GM08714 (cell line): ENCODE measurements around the gene JAM2.

ENCODE experiments used
- H3K4me3 ChIP-seq: fragments of 200-500 bp; sonication (Bioruptor generic); 2 replicates; pipeline ENCODE4 v1.5.1; 2014; ENCODE audit warnings: mild to moderate bottlenecking, low read length, inconsistent platforms
- ZNF274 ChIP-seq: IDR thresholded peaks from 2 replicates; pipeline ENCODE4 v1.6.1; 2012; ENCODE audit warnings: mild to moderate bottlenecking, low read depth, low read length

Gene JAM2

GRCh38 chr21:25637851-25638659 is 1.0 kb upstream of the JAM2 start:
- H3K4me3 ChIP-seq, result no peak overlapping the region; the same call in 1 of the 2 replicates
- no peak for TF ChIP-seq ZNF274

GRCh38 chr21:25639551-25640201 is 618 bp downstream of the JAM2 start:
- TF ChIP-seq ZNF274, result no peak
- H3K4me3 ChIP-seq, result peak overlapping the region; percentile 54

- peak overlapping the region; percentile 54 for H3K4me3 ChIP-seq
- TF ChIP-seq ZNF274, result no peak
These were observed 1.3 kb downstream of the JAM2 start for GRCh38 chr21:25640202-25640942.

- TF ChIP-seq ZNF274, result no peak
- H3K4me3 ChIP-seq, result no peak overlapping the region
These were observed 1.9 kb downstream of the JAM2 start for GRCh38 chr21:25640943-25641292.

GRCh38 chr21:25643486-25643885 is 4.4 kb downstream of the JAM2 start:
- TF ChIP-seq ZNF274, result no peak
- H3K4me3 ChIP-seq, result no peak overlapping the region

GRCh38 chr21:25646474-25646873 is 7.4 kb downstream of the JAM2 start:
- TF ChIP-seq ZNF274, result no peak
- no peak overlapping the region for H3K4me3 ChIP-seq

GRCh38 chr21:25647647-25648046 is 8.6 kb downstream of the JAM2 start:
- TF ChIP-seq ZNF274, result no peak
- no peak overlapping the region for H3K4me3 ChIP-seq

- H3K4me3 ChIP-seq, result no peak overlapping the region
- no peak for TF ChIP-seq ZNF274
These were observed 10.1 kb downstream of the JAM2 start for GRCh38 chr21:25649146-25649545.

GRCh38 chr21:25656412-25656811 is 17.4 kb downstream of the JAM2 start:
- no peak for TF ChIP-seq ZNF274
- H3K4me3 ChIP-seq, result no peak overlapping the region

GRCh38 chr21:25657140-25657539 is 18.1 kb downstream of the JAM2 start:
- no peak overlapping the region for H3K4me3 ChIP-seq

GRCh38 chr21:25658427-25659035 is 19.5 kb downstream of the JAM2 start:
- H3K4me3 ChIP-seq, result no peak overlapping the region
- TF ChIP-seq ZNF274, result no peak

More at GRCh38 chr21:25657140-25657539, 18.1 kb downstream of the JAM2 start:
- TF ChIP-seq ZNF274, result no peak

- no peak for TF ChIP-seq ZNF274
- no peak overlapping the region for H3K4me3 ChIP-seq
These were observed 21.2 kb downstream of the JAM2 start for GRCh38 chr21:25660233-25660632.

GRCh38 chr21:25664491-25664931 is 25.5 kb downstream of the JAM2 start:
- no peak for TF ChIP-seq ZNF274
- no peak overlapping the region for H3K4me3 ChIP-seq

- TF ChIP-seq ZNF274, result no peak
- no peak overlapping the region for H3K4me3 ChIP-seq
These were observed 31.7 kb downstream of the JAM2 start for GRCh38 chr21:25670726-25671125.
